ENCODE results near the gene KIAA1671. TPM values are rescaled to one million over a fixed set of nuclear protein-coding genes. Genes with fewer than 3 reads are reported as not detected.
"Not testable (repeated sequence)": the region's sequence is repeated elsewhere in the genome, so short reads cannot be mapped to it uniquely, and the experiment has no call there.

Gene KIAA1671
- polyA plus RNA-seq, 3 donors = 4.4 to 5.5 (median 4.8) TPM

- 80 to 89% (median 87%) methylated on average over 6 of the region's 6 CpGs for WGBS, 3 donors
- H3K27ac ChIP-seq (ENCODE audit: low read depth, low read length) = not testable (repeated sequence)
Observed at GRCh38 chr22:25178348-25178747, 225.8 kb downstream of the KIAA1671 start.

GRCh38 chr22:25178869-25179631, 226.5 kb downstream of the KIAA1671 start:
- not testable (repeated sequence) for H3K27ac ChIP-seq (ENCODE audit: low read depth, low read length)
- 70 to 81% (median 81%) methylated on average over 40 to 49 of the region's 63 CpGs for WGBS, 3 donors

GRCh38 chr22:25182131-25183110, 229.9 kb downstream of the KIAA1671 start:
- WGBS, 3 donors = 75 to 81% (median 78%) methylated on average over 9 to 10 of the region's 10 CpGs
- no peak overlapping the region for H3K27ac ChIP-seq (ENCODE audit: low read depth, low read length)

- no peak overlapping the region for H3K27ac ChIP-seq (ENCODE audit: low read depth, low read length)
- 84 to 91% (median 90%) methylated on average over 12 of the region's 12 CpGs for WGBS, 3 donors
Observed at GRCh38 chr22:25183949-25184619, 231.6 kb downstream of the KIAA1671 start.

GRCh38 chr22:25186140-25186539, 233.6 kb downstream of the KIAA1671 start:
- 83 to 94% (median 86%) methylated on average over 3 of the region's 3 CpGs for WGBS, 3 donors
- H3K27ac ChIP-seq (ENCODE audit: low read depth, low read length) = no peak overlapping the region

- no peak overlapping the region for H3K27ac ChIP-seq (ENCODE audit: low read depth, low read length)
- WGBS, 3 donors = 83 to 89% (median 84%) methylated on average over 6 of the region's 6 CpGs
Observed at GRCh38 chr22:25187469-25187868, 235.0 kb downstream of the KIAA1671 start.

GRCh38 chr22:25192406-25192805, 239.9 kb downstream of the KIAA1671 start:
- 83 to 88% (median 83%) methylated on average over 12 of the region's 12 CpGs for WGBS, 3 donors
- no peak overlapping the region for H3K27ac ChIP-seq (ENCODE audit: low read depth, low read length)

GRCh38 chr22:25193130-25193529, 240.6 kb downstream of the KIAA1671 start:
- H3K27ac ChIP-seq (ENCODE audit: low read depth, low read length) = no peak overlapping the region
- WGBS, 3 donors = 68 to 92% (median 70%) methylated on average over 4 of the region's 4 CpGs

GRCh38 chr22:25193548-25193947, 241.0 kb downstream of the KIAA1671 start:
- no peak overlapping the region for H3K27ac ChIP-seq (ENCODE audit: low read depth, low read length)
- 72 to 75% (median 72%) methylated on average over 3 of the region's 3 CpGs for WGBS, 3 donors

- no peak overlapping the region for H3K27ac ChIP-seq (ENCODE audit: low read depth, low read length)
- WGBS, 3 donors = 88 to 93% (median 89%) methylated on average over 5 of the region's 5 CpGs
Observed at GRCh38 chr22:25196326-25196725, 243.8 kb downstream of the KIAA1671 start.

GRCh38 chr22:25197340-25197739, 244.8 kb downstream of the KIAA1671 start:
- H3K27ac ChIP-seq (ENCODE audit: low read depth, low read length) = no peak overlapping the region
- 88 to 90% (median 89%) methylated on average over 4 of the region's 4 CpGs for WGBS, 3 donors

- 74 to 82% (median 75%) methylated on average over 17 of the region's 17 CpGs for WGBS, 3 donors
- no peak within 1 kb of the TSS for H3K27ac ChIP-seq (ENCODE audit: low read depth, low read length)
Observed at GRCh38 chr22:25199731-25200520, 247.4 kb downstream of the KIAA1671 start, which contains the start of gene CRYBB3. TSS of gene CRYBB3 (plus strand) at chr22:25199858. CDS start at chr22:25201397, 1,539 bp downstream.

GRCh38 chr22:25200967-25201366, 248.5 kb downstream of the KIAA1671 start:
- WGBS, 3 donors = 74 to 81% (median 80%) methylated on average over 7 of the region's 7 CpGs
- H3K27ac ChIP-seq (ENCODE audit: low read depth, low read length) = no peak overlapping the region

- WGBS, 3 donors = 61 to 72% (median 62%) methylated on average over 10 of the region's 10 CpGs
- H3K27ac ChIP-seq (ENCODE audit: low read depth, low read length) = no peak overlapping the region
Observed at GRCh38 chr22:25201557-25202273, 249.2 kb downstream of the KIAA1671 start.

GRCh38 chr22:25202290-25202921, 249.9 kb downstream of the KIAA1671 start:
- WGBS, 3 donors = 56 to 58% (median 58%) methylated on average over 15 of the region's 15 CpGs

GRCh38 chr22:25203082-25203481, 250.6 kb downstream of the KIAA1671 start:
- H3K27ac ChIP-seq (ENCODE audit: low read depth, low read length) = no peak overlapping the region
- WGBS, 3 donors = 89 to 94% (median 93%) methylated on average over 4 of the region's 4 CpGs

More at GRCh38 chr22:25202290-25202921, 249.9 kb downstream of the KIAA1671 start:
- H3K27ac ChIP-seq (ENCODE audit: low read depth, low read length) = no peak overlapping the region

- 87 to 88% (median 88%) methylated on average over 7 of the region's 7 CpGs for WGBS, 3 donors
Observed at GRCh38 chr22:25204547-25204946, 252.0 kb downstream of the KIAA1671 start.

More at GRCh38 chr22:25204547-25204946, 252.0 kb downstream of the KIAA1671 start:
- not testable (repeated sequence) for H3K27ac ChIP-seq (ENCODE audit: low read depth, low read length)
